Fibroblast of pulmonary artery (primary cell): Measurements from ENCODE around the gene CENPL.
"Not testable (repeated sequence)": the region's sequence is repeated elsewhere in the genome, so short reads cannot be mapped to it uniquely, and the experiment has no call there.

Source experiments
- DNase-seq: peaks from one replicate; pipeline ENCODE4 v3.0.0-alpha.2; 2010; ENCODE audit warnings: low read depth
- H3K4me3 ChIP-seq: replicated peaks from 2 replicates; pipeline ENCODE4 v1.5.1; 2011; ENCODE audit warnings: low read depth, mild to moderate bottlenecking, control low read depth, low read length, moderate library complexity
- CTCF ChIP-seq: IDR thresholded peaks from 2 replicates; pipeline ENCODE4 v1.5.1; 2011; ENCODE audit warnings: mild to moderate bottlenecking, control low read depth, low read length, inconsistent platforms; ENCODE audit errors: missing control alignments

Gene CENPL

GRCh38 chr1:173802961-173803360 is 21.7 kb downstream of the CENPL start:
- TF ChIP-seq CTCF, result no peak
- DNase-seq, result no peak

GRCh38 chr1:173799995-173800394 is 24.7 kb downstream of the CENPL start:
- not testable (repeated sequence) for DNase-seq, H3K4me3 ChIP-seq

More at GRCh38 chr1:173802961-173803360, 21.7 kb downstream of the CENPL start:
- no peak overlapping the region for H3K4me3 ChIP-seq

- DNase-seq, result no peak
- no peak for TF ChIP-seq CTCF
- no peak overlapping the region for H3K4me3 ChIP-seq
Observed at GRCh38 chr1:173798078-173798477, 26.6 kb downstream of the CENPL start.

GRCh38 chr1:173789841-173790240 is 34.8 kb downstream of the CENPL start:
- TF ChIP-seq CTCF, result no peak
- DNase-seq, result no peak
- no peak overlapping the region for H3K4me3 ChIP-seq

GRCh38 chr1:173784997-173785396 is 39.7 kb downstream of the CENPL start:
- no peak for TF ChIP-seq CTCF

GRCh38 chr1:173779936-173780335 is 44.7 kb downstream of the CENPL start:
- no peak for TF ChIP-seq CTCF
- no peak for DNase-seq
- H3K4me3 ChIP-seq, result no peak overlapping the region

More at GRCh38 chr1:173784997-173785396, 39.7 kb downstream of the CENPL start:
- DNase-seq, result no peak
- H3K4me3 ChIP-seq, result no peak overlapping the region

GRCh38 chr1:173775578-173776226 is 49.0 kb downstream of the CENPL start:
- H3K4me3 ChIP-seq, result no peak overlapping the region
- no peak for DNase-seq
- TF ChIP-seq CTCF, result no peak
